Measurements from ENCODE around the gene ANKRD11. TPM values are rescaled to one million over a fixed set of nuclear protein-coding genes. Genes with fewer than 3 reads are reported as not detected.
A peak's percentile ranks its signal among the peaks of the same experiment; 100 is the strongest.

The ANKRD11 gene
- polyA plus RNA-seq, 3 donors = 3.2 to 62.4 (median 5.4) TPM

DNA sequence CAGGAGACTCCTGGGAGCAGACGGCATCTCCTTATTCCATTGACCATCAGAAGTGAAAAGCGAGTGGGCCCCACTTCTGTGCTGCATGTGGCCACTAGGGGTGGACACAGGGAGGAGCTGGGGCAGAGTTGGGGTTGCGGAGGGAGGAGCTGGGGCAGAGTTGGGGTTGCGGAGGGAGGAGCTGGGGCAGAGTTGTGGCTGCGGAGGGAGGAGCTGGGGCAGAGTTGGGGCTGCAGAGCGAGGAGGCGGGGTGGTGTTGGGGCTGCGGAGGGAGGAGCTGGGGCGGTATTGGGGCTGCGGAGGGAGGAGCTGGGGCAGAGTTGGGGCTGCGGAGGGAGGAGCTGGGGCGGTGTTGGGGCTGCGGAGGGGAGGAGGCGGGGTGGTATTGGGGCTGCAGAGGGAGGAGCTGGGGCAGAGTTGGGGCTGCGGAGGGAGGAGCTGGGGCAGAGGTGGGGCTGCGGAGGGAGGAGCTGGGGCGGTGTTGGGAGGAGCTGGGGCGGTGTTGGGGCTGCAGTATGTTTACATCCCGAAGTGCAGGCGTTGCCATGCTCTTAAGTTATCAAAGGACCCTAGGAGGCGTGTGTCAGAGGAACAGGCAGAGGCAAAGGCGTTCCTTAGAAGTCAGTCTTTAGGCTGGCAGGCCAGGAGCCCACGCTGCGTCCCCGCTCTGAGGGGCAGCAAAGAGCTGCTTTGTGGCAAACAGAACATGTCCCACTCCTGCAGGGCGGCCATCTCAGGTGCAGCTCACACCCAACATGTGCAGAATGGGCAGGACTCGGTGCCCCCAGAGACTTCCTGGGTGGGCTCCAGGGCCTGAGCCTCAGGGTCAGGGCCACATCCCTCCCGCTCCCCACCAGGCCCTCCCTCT, 196.9 kb downstream of the ANKRD11 start:
- TF ChIP-seq, protein P1, sequence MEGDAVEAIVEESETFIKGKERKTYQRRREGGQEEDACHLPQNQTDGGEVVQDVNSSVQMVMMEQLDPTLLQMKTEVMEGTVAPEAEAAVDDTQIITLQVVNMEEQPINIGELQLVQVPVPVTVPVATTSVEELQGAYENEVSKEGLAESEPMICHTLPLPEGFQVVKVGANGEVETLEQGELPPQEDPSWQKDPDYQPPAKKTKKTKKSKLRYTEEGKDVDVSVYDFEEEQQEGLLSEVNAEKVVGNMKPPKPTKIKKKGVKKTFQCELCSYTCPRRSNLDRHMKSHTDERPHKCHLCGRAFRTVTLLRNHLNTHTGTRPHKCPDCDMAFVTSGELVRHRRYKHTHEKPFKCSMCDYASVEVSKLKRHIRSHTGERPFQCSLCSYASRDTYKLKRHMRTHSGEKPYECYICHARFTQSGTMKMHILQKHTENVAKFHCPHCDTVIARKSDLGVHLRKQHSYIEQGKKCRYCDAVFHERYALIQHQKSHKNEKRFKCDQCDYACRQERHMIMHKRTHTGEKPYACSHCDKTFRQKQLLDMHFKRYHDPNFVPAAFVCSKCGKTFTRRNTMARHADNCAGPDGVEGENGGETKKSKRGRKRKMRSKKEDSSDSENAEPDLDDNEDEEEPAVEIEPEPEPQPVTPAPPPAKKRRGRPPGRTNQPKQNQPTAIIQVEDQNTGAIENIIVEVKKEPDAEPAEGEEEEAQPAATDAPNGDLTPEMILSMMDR (IDR thresholded peaks at IDR 0.05) = no peak
- Mint-ChIP-seq H3K4me1 (peaks cover 22% of the 10 kb centered on the region), H3K9me3 (no peaks in the 10 kb centered on the region), H3K27me3 (ENCODE audit: low read depth in 3 of 3) (peaks cover 0 to 1% (median 0%) of the 10 kb centered on the region in 3 donors), H3K4me3 (no peak overlapping the region), H3K27ac (no peak overlapping the region), H3K36me3 (peaks cover 27 to 59% of the 10 kb centered on the region in 2 donors)
- no peaks in the 10 kb centered on the region for H3K9me3 ChIP-seq (replicated peaks in 1 of 2; ENCODE audit: control insufficient read depth in 1 of 2, insufficient read depth in 1 of 2, low read length in 2 of 2)
- intact Hi-C loops (cut with micrococcal nuclease) = no loop called here
- no peaks in the 10 kb centered on the region for H3K27me3 ChIP-seq (ENCODE audit: control insufficient read depth in 2 of 2, insufficient read depth in 2 of 2, low read length in 2 of 2)
- H2AFZ ChIP-seq (ENCODE audit: insufficient read depth, low read depth, low read length, poor library complexity, severe bottlenecking) = no peak overlapping the region
- peaks cover 21 to 51% of the 10 kb centered on the region in 2 donors for H3K36me3 ChIP-seq (replicated peaks in 1 of 2; ENCODE audit: control insufficient read depth in 1 of 2, insufficient read depth in 2 of 2, low read length in 2 of 2)
- no peak for DNase-seq
- peak overlapping the region in 1 of 2 donors; percentile 20 for H3K27ac ChIP-seq (ENCODE audit: low read depth in 1 of 2, low read length in 2 of 2)
- 98% methylated on average over 23 of the region's 28 CpGs for WGBS (ENCODE audit: insufficient coverage)
- no peak overlapping the region for H3K4me2 ChIP-seq (replicated peaks; ENCODE audit: extremely low read depth, low read length, poor library complexity, severe bottlenecking)
- peaks cover 6% of the 10 kb centered on the region in 2 donors for H3K4me1 ChIP-seq (ENCODE audit: control insufficient read depth in 1 of 2, insufficient read depth in 2 of 2, low read length in 2 of 2)
- H4K20me1 ChIP-seq (ENCODE audit: insufficient read depth, low read length) = peaks cover 99% of the 10 kb centered on the region
- H3K9ac ChIP-seq (ENCODE audit: insufficient read depth, low read length, poor library complexity, severe bottlenecking) = no peak overlapping the region
- no peak overlapping the region for H3K4me3 ChIP-seq (replicated peaks in 1 of 3; ENCODE audit: low read depth in 2 of 3, low read length in 3 of 3)
- peaks cover 68% of the 10 kb centered on the region for H3K79me2 ChIP-seq (ENCODE audit: insufficient read depth, low read length)

DNA sequence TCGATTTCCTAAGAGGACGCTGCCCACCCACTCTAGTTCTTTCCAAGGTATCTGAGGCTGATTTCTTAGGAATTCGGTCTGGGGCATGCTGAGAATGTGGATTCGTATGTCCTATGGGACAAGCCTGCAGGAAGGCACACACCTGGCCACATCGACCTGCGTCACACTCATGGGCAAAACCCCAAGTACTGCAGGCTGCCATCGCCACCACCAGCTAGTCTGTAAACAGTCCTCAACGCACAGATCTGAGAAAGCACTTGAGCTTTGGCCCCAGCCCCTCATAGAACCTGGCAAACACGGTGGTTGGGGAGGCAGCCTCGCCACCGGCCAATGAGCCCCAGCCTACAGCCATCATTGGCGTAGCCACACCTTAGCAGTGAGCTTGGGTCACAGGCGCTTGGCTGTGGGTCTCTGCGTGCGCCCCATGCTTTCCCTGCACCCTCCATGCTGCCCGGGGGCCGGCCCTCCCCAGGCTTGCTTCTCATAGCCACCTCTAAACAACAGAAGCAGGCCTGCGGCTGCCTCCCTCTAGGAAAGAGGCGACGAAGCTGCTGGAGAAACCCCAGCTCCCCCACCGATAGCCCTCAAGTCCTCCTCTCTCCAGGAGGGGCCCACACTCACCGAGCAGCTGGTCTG, 197.8 kb downstream of the ANKRD11 start:
- no peak overlapping the region for H2AFZ ChIP-seq (ENCODE audit: insufficient read depth, low read depth, low read length, poor library complexity, severe bottlenecking)
- H3K27me3 ChIP-seq (ENCODE audit: control insufficient read depth in 2 of 2, insufficient read depth in 2 of 2, low read length in 2 of 2) = no peaks in the 10 kb centered on the region
- H3K4me3 Mint-ChIP-seq = no peak overlapping the region
- H3K9ac ChIP-seq (ENCODE audit: insufficient read depth, low read length, poor library complexity, severe bottlenecking) = no peak overlapping the region
- no peaks in the 10 kb centered on the region for H3K27me3 Mint-ChIP-seq (ENCODE audit: low read depth in 3 of 3)
- WGBS (ENCODE audit: insufficient coverage) = 93% methylated on average over 21 of the region's 22 CpGs
- no peaks in the 10 kb centered on the region for H3K9me3 ChIP-seq (replicated peaks in 1 of 2; ENCODE audit: control insufficient read depth in 1 of 2, insufficient read depth in 1 of 2, low read length in 2 of 2)
- no peaks in the 10 kb centered on the region for H3K4me1 ChIP-seq (ENCODE audit: control insufficient read depth in 1 of 2, insufficient read depth in 2 of 2, low read length in 2 of 2)
- peaks cover 64% of the 10 kb centered on the region for H3K79me2 ChIP-seq (ENCODE audit: insufficient read depth, low read length)
- H3K4me2 ChIP-seq (replicated peaks; ENCODE audit: extremely low read depth, low read length, poor library complexity, severe bottlenecking) = no peak overlapping the region
- peaks cover 99% of the 10 kb centered on the region for H4K20me1 ChIP-seq (ENCODE audit: insufficient read depth, low read length)
- DNase-seq = no peak
- peaks cover 31 to 60% of the 10 kb centered on the region in 2 donors for H3K36me3 Mint-ChIP-seq
- H3K36me3 ChIP-seq (replicated peaks in 1 of 2; ENCODE audit: control insufficient read depth in 1 of 2, insufficient read depth in 2 of 2, low read length in 2 of 2) = peaks cover 30 to 53% of the 10 kb centered on the region in 2 donors
- H3K4me3 ChIP-seq (replicated peaks in 1 of 3; ENCODE audit: low read depth in 2 of 3, low read length in 3 of 3) = no peak overlapping the region
- intact Hi-C loops (cut with micrococcal nuclease) = no loop called here
- peak overlapping the region in 1 of 2 donors; percentile 2 for H3K27ac ChIP-seq (ENCODE audit: low read depth in 1 of 2, low read length in 2 of 2)
- TF ChIP-seq, protein P1 (IDR thresholded peaks at IDR 0.05) = no peak
- H3K9me3 Mint-ChIP-seq = no peaks in the 10 kb centered on the region
- H3K4me1 Mint-ChIP-seq = peaks cover 14% of the 10 kb centered on the region
- peak overlapping the region in 2 of 7 donors; percentile 15 to 46 for H3K27ac Mint-ChIP-seq

Measured in CD14-positive monocyte (primary cell).